Measurements from ENCODE around the gene ODAD3.

GRCh38 chr19:11420429-11421370, 14.2 kb downstream of the ODAD3 start:
- no peak for TF ChIP-seq HDAC6 (IDR thresholded peaks at IDR 0.05; ENCODE audit: unreplicated experiment)
- TF ChIP-seq POLR2A (IDR thresholded peaks at IDR 0.05; ENCODE audit: low read depth, low read length): no peak
- TF ChIP-seq, protein P1, sequence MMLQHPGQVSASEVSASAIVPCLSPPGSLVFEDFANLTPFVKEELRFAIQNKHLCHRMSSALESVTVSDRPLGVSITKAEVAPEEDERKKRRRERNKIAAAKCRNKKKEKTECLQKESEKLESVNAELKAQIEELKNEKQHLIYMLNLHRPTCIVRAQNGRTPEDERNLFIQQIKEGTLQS (IDR thresholded peaks at IDR 0.05; ENCODE audit: borderline replicate concordance, extremely low read depth, low read depth, low read length): no peak
- TF ChIP-seq KDM1A (IDR thresholded peaks at IDR 0.05; ENCODE audit: borderline replicate concordance): no peak
- TF ChIP-seq, protein P2, sequence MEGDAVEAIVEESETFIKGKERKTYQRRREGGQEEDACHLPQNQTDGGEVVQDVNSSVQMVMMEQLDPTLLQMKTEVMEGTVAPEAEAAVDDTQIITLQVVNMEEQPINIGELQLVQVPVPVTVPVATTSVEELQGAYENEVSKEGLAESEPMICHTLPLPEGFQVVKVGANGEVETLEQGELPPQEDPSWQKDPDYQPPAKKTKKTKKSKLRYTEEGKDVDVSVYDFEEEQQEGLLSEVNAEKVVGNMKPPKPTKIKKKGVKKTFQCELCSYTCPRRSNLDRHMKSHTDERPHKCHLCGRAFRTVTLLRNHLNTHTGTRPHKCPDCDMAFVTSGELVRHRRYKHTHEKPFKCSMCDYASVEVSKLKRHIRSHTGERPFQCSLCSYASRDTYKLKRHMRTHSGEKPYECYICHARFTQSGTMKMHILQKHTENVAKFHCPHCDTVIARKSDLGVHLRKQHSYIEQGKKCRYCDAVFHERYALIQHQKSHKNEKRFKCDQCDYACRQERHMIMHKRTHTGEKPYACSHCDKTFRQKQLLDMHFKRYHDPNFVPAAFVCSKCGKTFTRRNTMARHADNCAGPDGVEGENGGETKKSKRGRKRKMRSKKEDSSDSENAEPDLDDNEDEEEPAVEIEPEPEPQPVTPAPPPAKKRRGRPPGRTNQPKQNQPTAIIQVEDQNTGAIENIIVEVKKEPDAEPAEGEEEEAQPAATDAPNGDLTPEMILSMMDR (IDR thresholded peaks at IDR 0.05 in 2 of 3, conservative IDR thresholded peaks at IDR 0.05 in 1 of 3; ENCODE audit: control insufficient read depth in 2 of 3, extremely low read depth in 1 of 3, insufficient read depth in 1 of 3, low read depth in 3 of 3, low read length in 3 of 3): no peak
- TF ChIP-seq POLR2AphosphoS5 (IDR thresholded peaks at IDR 0.05; ENCODE audit: low read length): no peak
- TF ChIP-seq CBX3 (IDR thresholded peaks at IDR 0.05; ENCODE audit: borderline replicate concordance, low read depth): no peak
- no peak for TF ChIP-seq ZBTB40 (IDR thresholded peaks at IDR 0.05; ENCODE audit: borderline replicate concordance)

Measured in GM12878 (cell line).